Astrocyte (in vitro differentiated cells and primary cell): ENCODE results near the gene RNPEP.

Experiments used
- CTCF ChIP-seq: IDR thresholded peaks from 2 replicates; pipeline ENCODE4 v1.5.1; 2011; ENCODE audit warnings: low read depth, mild to moderate bottlenecking, inconsistent platforms, low read length, moderate library complexity; ENCODE audit not compliant: insufficient read depth
- EZH2 ChIP-seq: IDR thresholded peaks from 2 replicates; pipeline ENCODE4 v1.6.1; 2012; ENCODE audit warnings: mild to moderate bottlenecking, low read length, inconsistent platforms; ENCODE audit not compliant: insufficient read depth

GRCh38 chr1:202015662-202015937 is 33.2 kb downstream of the RNPEP start:
- TF ChIP-seq CTCF (no peak), EZH2 (no peak)
